Fibroblast of villous mesenchyme (primary cell): ENCODE results near the gene EPHA4. TPM values are rescaled to one million over a fixed set of nuclear protein-coding genes. Genes with fewer than 3 reads are reported as not detected.

Experiments
- DNase-seq: peaks from one replicate; pipeline ENCODE4 v3.0.0-alpha.2; 2010; ENCODE audit warnings: low read depth
- H3K4me3 ChIP-seq: 2 replicates; pipeline ENCODE4 v1.5.1; 2011; ENCODE audit warnings: low read depth, mild to moderate bottlenecking, low read length
- CTCF ChIP-seq: IDR thresholded peaks from 2 replicates; pipeline ENCODE4 v1.5.1; 2012; ENCODE audit warnings: low read depth, mild to moderate bottlenecking, low read length; ENCODE audit not compliant: insufficient read depth
- total RNA-seq: library from RNA; depleted of rRNA; stranded (reverse); fragments of >200 nt; gene quantifications from 2 replicates; pipeline ENCODE4 v1.2.3, GENCODE V29; 2012

EPHA4 gene
- total RNA-seq, 1 donor: 17.3 TPM

DNA sequence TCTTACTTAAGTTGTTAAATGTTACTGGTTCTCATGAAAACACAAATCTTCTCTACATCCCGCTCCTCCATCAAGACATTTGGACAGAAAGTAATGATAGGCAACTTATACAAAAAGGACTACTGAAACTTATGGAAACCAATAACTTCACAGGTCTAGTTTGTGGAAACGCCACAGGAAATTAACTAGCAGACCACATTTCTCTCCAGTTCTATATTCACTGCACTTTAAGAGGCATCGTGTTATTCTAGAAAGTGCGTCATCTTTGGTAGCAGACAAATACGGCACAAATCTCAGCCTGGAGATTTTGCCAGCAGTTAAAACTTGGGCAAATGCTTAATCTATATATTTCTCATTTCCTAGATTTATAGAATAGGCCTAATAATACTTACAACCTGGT is 164.3 kb downstream of the EPHA4 start:
- no peak overlapping the region for H3K4me3 ChIP-seq
- DNase-seq: no peak
- TF ChIP-seq CTCF: no peak

- DNase-seq: no peak
- no peak overlapping the region for H3K4me3 ChIP-seq
- TF ChIP-seq CTCF: no peak
These were observed 166.6 kb downstream of the EPHA4 start for GRCh38 chr2:221405521-221405920.

DNA sequence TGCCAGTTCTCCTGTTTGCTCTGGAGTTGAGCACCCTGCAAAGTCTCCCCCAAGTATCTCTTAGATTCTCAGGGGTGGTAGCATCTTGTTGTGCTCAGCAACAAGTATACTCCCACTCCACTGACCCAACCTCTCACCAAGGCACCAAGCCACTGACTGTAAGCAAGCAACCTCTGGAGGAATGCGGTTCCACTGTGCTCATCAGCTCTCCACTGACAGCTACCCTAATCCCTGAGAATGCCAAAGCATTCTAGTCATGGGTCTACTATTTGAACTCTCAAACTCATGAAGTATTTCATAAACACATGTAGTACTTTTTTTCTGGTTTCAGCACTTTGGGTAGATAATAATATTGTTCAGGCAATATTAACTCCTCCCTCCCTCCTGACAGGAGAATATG is 170.0 kb downstream of the EPHA4 start:
- TF ChIP-seq CTCF: no peak
- H3K4me3 ChIP-seq: no peak overlapping the region
- no peak for DNase-seq

DNA sequence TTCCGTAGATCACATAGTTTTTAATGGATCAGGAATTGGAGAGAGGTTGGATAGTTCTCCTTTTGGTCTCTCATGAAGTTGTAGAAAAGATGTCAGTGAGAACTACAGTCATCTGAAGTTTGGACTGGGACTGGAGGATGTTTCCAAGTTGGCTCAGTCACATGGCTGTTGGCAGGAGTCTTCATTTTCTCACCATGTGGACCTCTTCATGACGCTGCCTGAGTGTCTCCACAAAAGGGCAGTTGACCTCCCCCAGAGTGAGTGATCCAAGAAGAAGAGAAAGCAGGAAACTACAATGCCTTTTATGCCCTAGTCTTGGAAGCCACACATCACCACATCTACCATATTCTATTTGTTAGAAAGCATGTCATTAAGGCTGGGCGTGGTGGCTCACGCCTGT is 171.7 kb downstream of the EPHA4 start:
- TF ChIP-seq CTCF: no peak
- DNase-seq: no peak
- no peak overlapping the region for H3K4me3 ChIP-seq

DNA sequence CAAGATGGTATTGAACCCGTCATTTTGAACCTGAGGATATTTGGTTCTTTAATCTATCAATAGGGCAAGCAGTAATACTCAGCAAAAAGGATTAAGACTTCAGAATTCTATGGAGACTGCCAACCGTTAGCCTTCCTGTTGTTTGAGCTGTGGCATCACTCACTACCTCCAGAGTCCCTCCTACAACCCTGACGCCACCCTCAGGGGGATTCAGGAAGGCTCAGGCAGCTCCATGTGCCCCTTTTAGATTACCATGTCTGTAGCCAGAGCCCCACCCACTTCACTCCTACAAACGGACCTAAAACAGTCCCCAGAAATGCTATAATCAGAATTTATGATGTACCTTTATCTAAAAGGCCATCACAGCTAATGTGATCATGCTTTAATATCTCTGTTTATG is 172.9 kb downstream of the EPHA4 start:
- DNase-seq: no peak

DNA sequence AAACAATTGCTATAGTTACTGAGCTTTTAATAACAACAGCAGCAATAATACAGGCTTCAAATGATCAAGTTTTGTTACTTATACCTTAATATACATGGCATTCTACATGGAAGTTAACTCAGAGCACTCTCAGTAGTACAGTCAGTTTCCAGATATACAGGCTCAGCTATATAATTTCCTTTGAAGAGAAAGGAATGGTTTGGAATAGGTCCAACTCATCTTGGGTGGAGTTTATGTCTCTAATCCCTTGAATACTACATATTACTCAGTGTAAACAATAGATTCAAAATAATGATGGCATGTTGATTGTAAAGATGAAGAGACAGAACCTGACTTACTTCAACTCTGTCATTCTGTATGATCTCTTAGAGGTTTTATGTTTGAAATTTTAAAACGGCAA is 174.9 kb downstream of the EPHA4 start:
- no peak for DNase-seq
- H3K4me3 ChIP-seq: no peak overlapping the region
- TF ChIP-seq CTCF: no peak

More for the DNA sequence above, 172.9 kb downstream of the EPHA4 start:
- TF ChIP-seq CTCF: no peak
- H3K4me3 ChIP-seq: no peak overlapping the region

GRCh38 chr2:221392228-221392881 is 179.7 kb downstream of the EPHA4 start:
- no peak overlapping the region for H3K4me3 ChIP-seq
- no peak for DNase-seq
- TF ChIP-seq CTCF: no peak
